OCI-LY7 (cell line): ENCODE measurements around the gene PIP4K2A. TPM values are rescaled to one million over a fixed set of nuclear protein-coding genes. Genes with fewer than 3 reads are reported as not detected.

Experiments used
- BruUV-seq: library from RNA; stranded (reverse); fragments of 400-500 nt; replicated peaks from 2 replicates; lab custom pipeline; 2021; lab: Mats Ljungman, UMichigan
- CTCF ChIA-PET: fragments of 300-600 bp; sonication (Branson Sonifier 250); formaldehyde crosslinking; loops from one replicate; lab custom pipeline; 2022; ENCODE audit warnings: antibody characterized with exemption; ENCODE audit not compliant: unreplicated experiment; lab: Charles Lee
- POLR2A ChIA-PET: fragments of 300-600 bp; sonication (Branson Sonifier 250); formaldehyde crosslinking; loops from one replicate; lab custom pipeline; 2022; ENCODE audit warnings: antibody characterized with exemption; lab: Charles Lee
- DNase-seq: peaks from one replicate; pipeline ENCODE4 v3.0.0-alpha.2; 2015; ENCODE audit warnings: low spot score
- H2AFZ ChIP-seq: fragments of 200-600 bp; sonication (generic), shearing (Covaris generic); 2 replicates; pipeline ENCODE4 v1.6.1; 2014; ENCODE audit warnings: mild to moderate bottlenecking, antibody characterized with exemption, low read length, moderate library complexity
- H3K27ac ChIP-seq: fragments of 200-600 bp; sonication (generic); 2 replicates; pipeline ENCODE4 v1.5.1; 2014; ENCODE audit warnings: mixed run types, low read depth, mild to moderate bottlenecking, moderate library complexity, low read length, inconsistent platforms; ENCODE audit not compliant: poor library complexity, severe bottlenecking
- H3K36me3 ChIP-seq: fragments of 200-600 bp; sonication (generic); 2 replicates; pipeline ENCODE4 v1.6.1; 2014; ENCODE audit warnings: mild to moderate bottlenecking, antibody characterized with exemption, low read length, moderate library complexity, mixed read lengths; ENCODE audit not compliant: insufficient read depth
- H3K4me1 ChIP-seq: fragments of 200-600 bp; sonication (generic); 2 replicates; pipeline ENCODE4 v1.5.1; 2014; ENCODE audit warnings: mild to moderate bottlenecking, low read length; ENCODE audit not compliant: insufficient read depth, poor library complexity, severe bottlenecking
- H3K4me2 ChIP-seq: fragments of 200-600 bp; sonication (generic); 2 replicates; pipeline ENCODE4 v1.6.1; 2014; ENCODE audit warnings: mild to moderate bottlenecking, low read length
- H3K4me3 ChIP-seq: fragments of 200-600 bp; sonication (generic); 2 replicates; pipeline ENCODE4 v1.5.1; 2014; ENCODE audit warnings: mild to moderate bottlenecking, low read depth, low read length; ENCODE audit not compliant: poor library complexity, severe bottlenecking
- H3K79me2 ChIP-seq: fragments of 200-600 bp; sonication (generic); 2 replicates; pipeline ENCODE4 v1.6.1; 2016; ENCODE audit warnings: low read depth, mild to moderate bottlenecking, low read length, moderate library complexity, mixed read lengths; ENCODE audit not compliant: insufficient read depth
- H3K9me2 ChIP-seq: fragments of 200-600 bp; sonication (generic); 2 replicates; pipeline ENCODE4 v1.6.1; 2016; ENCODE audit warnings: mild to moderate bottlenecking, low read length, mixed read lengths; ENCODE audit not compliant: insufficient read depth
- H3K9me3 ChIP-seq: fragments of 200-600 bp; sonication (generic); 2 replicates; pipeline ENCODE4 v1.6.1; 2014; ENCODE audit warnings: mild to moderate bottlenecking, mixed run types, low read length, mixed read lengths
- H4K20me1 ChIP-seq: fragments of 200-600 bp; sonication (generic); 2 replicates; pipeline ENCODE4 v1.6.1; 2014; ENCODE audit warnings: mild to moderate bottlenecking, antibody characterized with exemption, low read length, moderate library complexity, mixed read lengths; ENCODE audit not compliant: insufficient read depth
- CTCF ChIP-seq: fragments of 200-600 bp; sonication (generic); conservative IDR thresholded peaks from 2 replicates; pipeline ENCODE4 v1.5.1; 2014; ENCODE audit warnings: mild to moderate bottlenecking, antibody characterized with exemption, low read length, moderate library complexity, mixed read lengths
- EZH2phosphoT487 ChIP-seq: fragments of 200-600 bp; sonication (generic); IDR thresholded peaks from 2 replicates; pipeline ENCODE4 v1.6.1; 2018; ENCODE audit warnings: low read depth, borderline replicate concordance, mild to moderate bottlenecking, mixed run types, antibody characterized with exemption, low read length, moderate library complexity, mixed read lengths
- intact Hi-C: fragments of 100-400 bp; cut with micrococcal nuclease; formaldehyde crosslinking; loops from one replicate; pipeline ENCODE4 v1.10.0; 2022; ENCODE audit not compliant: unreplicated experiment
- total RNA-seq, 2 experiments: library from RNA; depleted of rRNA in 1 of 2; stranded (reverse); fragments of >200 nt in 1 of 2; shearing (Covaris generic) in 1 of 2; gene quantifications; 2 replicates each; pipeline ENCODE4 v1.2.3, GENCODE V29; 2014 to 2022

PIP4K2A gene
- total RNA-seq, 2 experiments from 2014 or later = 32.5 to 42.6 TPM

DNA sequence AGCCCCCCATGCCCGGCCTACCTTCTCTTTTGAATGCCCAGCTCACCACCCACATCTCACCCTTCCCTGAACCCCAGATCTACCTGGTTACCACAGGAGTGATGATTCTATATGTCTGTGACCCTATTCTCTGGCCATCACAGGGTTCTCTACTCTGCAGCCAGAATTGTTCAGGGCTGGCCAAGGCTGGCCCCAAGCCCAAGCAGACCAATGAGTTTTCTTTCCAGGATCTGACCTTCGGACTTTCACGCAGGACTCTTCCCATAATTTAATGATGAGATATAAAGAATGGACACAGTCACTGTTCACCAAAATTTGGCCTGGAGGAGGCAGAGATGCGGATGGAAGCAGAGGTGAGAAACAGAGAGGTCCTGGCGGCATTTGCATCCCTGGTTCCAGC lies 72.6 kb downstream of the PIP4K2A start:
- CTCF ChIA-PET = no interaction called here

GRCh38 chr10:22640359-22640758 lies 74.0 kb downstream of the PIP4K2A start:
- Histone ChIP-seq H4K20me1 (no peaks in the 10 kb centered on the region), H3K36me3 (no peaks in the 10 kb centered on the region), H3K79me2 (no peaks in the 10 kb centered on the region), H3K27ac (no peak overlapping the region), H3K4me2 (no peak overlapping the region), H2AFZ (no peak overlapping the region), H3K4me1 (no peaks in the 10 kb centered on the region), H3K4me3 (no peak overlapping the region), H3K9me2 (no peaks in the 10 kb centered on the region), H3K9me3 (no peaks in the 10 kb centered on the region)
- BruUV-seq = no TSS peak
- TF ChIP-seq CTCF (no peak), EZH2phosphoT487 (no peak)
- no peak for DNase-seq
- intact Hi-C loops = no loop called here
- CTCF ChIA-PET = no interaction called here
- POLR2A ChIA-PET = interaction anchor here (0.6 to 1.0 kb wide), 5 partner anchors 23 to 651 kb away, joined by 3 to 7 read pairs (median 5); no protein-coding TSS in a partner anchor

More for the DNA sequence above, 72.6 kb downstream of the PIP4K2A start:
- intact Hi-C loops = no loop called here
- H3K27ac ChIP-seq = no peak overlapping the region
- no peak overlapping the region for H2AFZ ChIP-seq
- no peak for DNase-seq
- no peak overlapping the region for H3K4me3 ChIP-seq
- H3K4me2 ChIP-seq = no peak overlapping the region
- no peaks in the 10 kb centered on the region for H3K79me2 ChIP-seq
- H3K36me3 ChIP-seq = no peaks in the 10 kb centered on the region
- TF ChIP-seq CTCF (no peak), EZH2phosphoT487 (no peak)
- H3K9me3 ChIP-seq = no peaks in the 10 kb centered on the region
- BruUV-seq = no TSS peak
- no peaks in the 10 kb centered on the region for H4K20me1 ChIP-seq
- H3K9me2 ChIP-seq = no peaks in the 10 kb centered on the region
- H3K4me1 ChIP-seq = peaks cover 6% of the 10 kb centered on the region
- POLR2A ChIA-PET = interaction anchor here (0.8 kb wide), 1 partner anchor 18 kb away, joined by 4 read pairs; no protein-coding TSS in a partner anchor

DNA sequence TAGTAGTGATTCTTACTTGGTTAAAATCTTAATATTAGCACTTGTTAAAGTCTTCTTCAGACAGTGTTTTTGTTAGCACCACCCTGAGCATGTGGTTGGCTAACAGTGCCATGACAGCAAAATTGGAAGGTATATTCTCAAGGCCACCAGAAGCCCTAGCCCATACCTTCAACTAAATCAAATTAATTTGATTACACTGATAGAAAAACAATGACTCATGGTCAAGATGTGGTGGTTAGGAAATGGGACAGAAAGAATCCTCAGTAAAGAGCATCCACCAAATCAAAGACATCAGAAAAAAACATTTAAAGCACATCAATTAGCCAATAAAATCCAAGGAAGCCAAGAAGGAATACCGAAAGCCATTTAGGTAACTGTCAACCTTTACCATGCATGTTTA lies 75.5 kb downstream of the PIP4K2A start:
- Histone ChIP-seq H3K4me3 (no peak overlapping the region), H2AFZ (no peak overlapping the region), H3K36me3 (no peaks in the 10 kb centered on the region), H3K27ac (no peak overlapping the region), H3K4me1 (no peaks in the 10 kb centered on the region), H4K20me1 (no peaks in the 10 kb centered on the region), H3K4me2 (no peak overlapping the region), H3K9me2 (no peaks in the 10 kb centered on the region), H3K79me2 (no peaks in the 10 kb centered on the region), H3K9me3 (no peaks in the 10 kb centered on the region)
- POLR2A ChIA-PET = interaction anchor here (0.6 to 1.4 kb wide), 5 partner anchors 15 to 58 kb away, joined by 3 to 6 read pairs (median 4); no protein-coding TSS in a partner anchor
- CTCF ChIA-PET = no interaction called here
- TF ChIP-seq EZH2phosphoT487 = no peak
- no peak for TF ChIP-seq CTCF
- intact Hi-C loops = no loop called here
- no TSS peak for BruUV-seq
- no peak for DNase-seq
